Bronchial epithelial cell (primary cell): ENCODE measurements around the gene HDAC10. TPM values are rescaled to one million over a fixed set of nuclear protein-coding genes. Genes with fewer than 3 reads are reported as not detected.

Experiments used
- DNase-seq: peaks from one replicate; pipeline ENCODE4 v3.0.0-alpha.2; 2010; ENCODE audit warnings: low read depth
- FAIRE-seq: peaks from 2 replicates; lab custom pipeline; 2011; peaks lifted over from hg19 to GRCh38; lab: Jason Lieb, UNC
- H3K27me3 ChIP-seq: 2 replicates; pipeline ENCODE4 v1.5.1; 2011; ENCODE audit warnings: low read length; ENCODE audit not compliant: control insufficient read depth, insufficient read depth
- H3K36me3 ChIP-seq: 2 replicates; pipeline ENCODE4 v1.5.1; 2011; ENCODE audit warnings: low read length; ENCODE audit not compliant: control insufficient read depth, insufficient read depth
- H3K4me3 ChIP-seq: 2 replicates; pipeline ENCODE4 v1.5.1; 2011; ENCODE audit warnings: mild to moderate bottlenecking, low read depth, low read length, control low read depth
- total RNA-seq: library from RNA; depleted of rRNA; stranded (reverse); fragments of >200 nt; gene quantifications from 2 replicates; pipeline ENCODE4 v1.2.1, GENCODE V29; 2014
- TF ChIP-seq, protein P1 (sequence below): IDR thresholded peaks from 2 replicates; pipeline ENCODE4 v1.5.1; 2011; ENCODE audit warnings: mild to moderate bottlenecking, moderate library complexity, low read length, control low read depth, inconsistent platforms; ENCODE audit not compliant: insufficient read depth, severe bottlenecking

HDAC10 gene
- total RNA-seq, 1 donor from 2014 or later = 9.7 TPM

- TF ChIP-seq, protein P1, sequence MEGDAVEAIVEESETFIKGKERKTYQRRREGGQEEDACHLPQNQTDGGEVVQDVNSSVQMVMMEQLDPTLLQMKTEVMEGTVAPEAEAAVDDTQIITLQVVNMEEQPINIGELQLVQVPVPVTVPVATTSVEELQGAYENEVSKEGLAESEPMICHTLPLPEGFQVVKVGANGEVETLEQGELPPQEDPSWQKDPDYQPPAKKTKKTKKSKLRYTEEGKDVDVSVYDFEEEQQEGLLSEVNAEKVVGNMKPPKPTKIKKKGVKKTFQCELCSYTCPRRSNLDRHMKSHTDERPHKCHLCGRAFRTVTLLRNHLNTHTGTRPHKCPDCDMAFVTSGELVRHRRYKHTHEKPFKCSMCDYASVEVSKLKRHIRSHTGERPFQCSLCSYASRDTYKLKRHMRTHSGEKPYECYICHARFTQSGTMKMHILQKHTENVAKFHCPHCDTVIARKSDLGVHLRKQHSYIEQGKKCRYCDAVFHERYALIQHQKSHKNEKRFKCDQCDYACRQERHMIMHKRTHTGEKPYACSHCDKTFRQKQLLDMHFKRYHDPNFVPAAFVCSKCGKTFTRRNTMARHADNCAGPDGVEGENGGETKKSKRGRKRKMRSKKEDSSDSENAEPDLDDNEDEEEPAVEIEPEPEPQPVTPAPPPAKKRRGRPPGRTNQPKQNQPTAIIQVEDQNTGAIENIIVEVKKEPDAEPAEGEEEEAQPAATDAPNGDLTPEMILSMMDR = no peak
- H3K4me3 ChIP-seq = no peak overlapping the region
- DNase-seq = no peak
- peaks cover 34% of the 10 kb centered on the region for H3K36me3 ChIP-seq
- FAIRE-seq = no peak
- no peaks in the 10 kb centered on the region for H3K27me3 ChIP-seq
Observed at GRCh38 chr22:50219800-50220602, 31.1 kb downstream of the HDAC10 start.

DNA sequence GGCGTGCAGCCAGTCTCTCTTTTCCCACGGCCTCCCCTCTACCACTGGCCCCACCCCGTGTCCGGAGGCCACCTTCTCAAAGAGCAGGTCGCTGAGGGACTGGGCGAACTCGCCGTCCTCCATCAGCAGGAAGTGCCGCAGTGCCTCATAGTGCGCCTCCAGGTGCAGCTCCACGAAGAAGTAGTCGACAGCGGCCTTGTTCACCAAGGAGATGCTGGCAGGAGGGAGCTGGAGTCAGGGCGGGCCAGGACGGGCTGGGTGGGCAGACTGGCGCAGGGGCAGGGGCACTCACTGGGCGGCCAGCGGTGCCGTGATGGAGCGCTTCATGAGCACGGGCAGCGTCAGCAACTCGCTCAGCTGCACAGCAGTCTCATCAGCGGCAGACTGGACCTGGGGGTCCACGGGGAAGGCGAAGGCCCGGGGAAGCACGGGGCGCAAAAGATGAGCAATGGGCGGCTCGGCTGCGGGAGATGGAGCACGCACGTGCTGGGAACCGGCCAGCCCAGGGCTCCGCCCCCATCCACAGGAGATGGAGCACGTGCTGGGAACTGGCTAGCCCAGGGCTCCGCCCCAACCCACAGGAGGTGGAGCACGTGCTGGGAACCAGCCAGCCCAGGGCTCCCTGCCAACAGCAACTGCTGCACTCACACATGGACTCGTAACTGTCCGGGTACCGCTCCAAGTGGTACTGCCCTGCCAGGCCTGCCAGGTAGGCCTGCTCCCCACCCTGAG is 31.9 kb downstream of the HDAC10 start:
- H3K4me3 ChIP-seq = no peak overlapping the region
- FAIRE-seq (no peak), DNase-seq (peak; percentile 42)
- H3K36me3 ChIP-seq = peaks cover 34% of the 10 kb centered on the region
- H3K27me3 ChIP-seq = no peaks in the 10 kb centered on the region
- TF ChIP-seq, protein P1 = no peak

- no peak overlapping the region for H3K4me3 ChIP-seq
- FAIRE-seq = no peak
- TF ChIP-seq, protein P1 = no peak
- H3K36me3 ChIP-seq = peaks cover 34% of the 10 kb centered on the region
- H3K27me3 ChIP-seq = no peaks in the 10 kb centered on the region
- no peak for DNase-seq
Observed at GRCh38 chr22:50218153-50218995, 32.7 kb downstream of the HDAC10 start.

DNA sequence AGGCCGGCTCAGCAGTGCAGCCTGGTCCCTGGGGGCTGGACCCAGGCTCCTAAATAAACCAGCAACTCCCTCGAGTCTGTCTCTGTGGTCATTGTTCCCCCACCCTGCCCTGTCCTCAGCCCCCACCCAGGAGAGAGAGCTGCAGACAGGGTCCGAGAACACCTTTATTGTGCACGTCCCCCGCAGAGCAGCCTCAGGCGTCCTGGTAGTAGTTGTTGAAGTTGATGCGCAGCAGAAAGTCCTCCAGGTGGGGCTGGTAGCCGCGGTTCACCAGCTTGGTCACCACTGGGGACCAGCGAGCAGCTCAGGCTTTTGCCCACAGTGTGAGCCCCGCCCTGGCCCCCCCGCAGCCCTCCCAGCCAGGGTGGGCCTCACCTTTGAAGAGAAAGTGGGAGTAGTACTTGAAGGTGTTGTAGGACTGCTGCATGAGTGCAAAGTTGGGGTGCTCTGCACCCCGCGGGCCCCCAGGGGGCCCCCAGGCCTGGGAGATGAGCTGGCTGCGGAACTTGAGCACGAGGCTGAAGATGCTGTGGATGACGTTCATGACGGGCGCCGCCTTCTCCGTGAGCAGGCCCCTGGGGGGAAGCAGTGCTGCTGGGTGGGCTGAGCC is 33.4 kb downstream of the HDAC10 start:
- Histone ChIP-seq H3K4me3 (no peak overlapping the region), H3K36me3 (peaks cover 34% of the 10 kb centered on the region), H3K27me3 (no peaks in the 10 kb centered on the region)
- TF ChIP-seq, protein P1 = no peak
- DNase-seq (no peak), FAIRE-seq (no peak)

DNA sequence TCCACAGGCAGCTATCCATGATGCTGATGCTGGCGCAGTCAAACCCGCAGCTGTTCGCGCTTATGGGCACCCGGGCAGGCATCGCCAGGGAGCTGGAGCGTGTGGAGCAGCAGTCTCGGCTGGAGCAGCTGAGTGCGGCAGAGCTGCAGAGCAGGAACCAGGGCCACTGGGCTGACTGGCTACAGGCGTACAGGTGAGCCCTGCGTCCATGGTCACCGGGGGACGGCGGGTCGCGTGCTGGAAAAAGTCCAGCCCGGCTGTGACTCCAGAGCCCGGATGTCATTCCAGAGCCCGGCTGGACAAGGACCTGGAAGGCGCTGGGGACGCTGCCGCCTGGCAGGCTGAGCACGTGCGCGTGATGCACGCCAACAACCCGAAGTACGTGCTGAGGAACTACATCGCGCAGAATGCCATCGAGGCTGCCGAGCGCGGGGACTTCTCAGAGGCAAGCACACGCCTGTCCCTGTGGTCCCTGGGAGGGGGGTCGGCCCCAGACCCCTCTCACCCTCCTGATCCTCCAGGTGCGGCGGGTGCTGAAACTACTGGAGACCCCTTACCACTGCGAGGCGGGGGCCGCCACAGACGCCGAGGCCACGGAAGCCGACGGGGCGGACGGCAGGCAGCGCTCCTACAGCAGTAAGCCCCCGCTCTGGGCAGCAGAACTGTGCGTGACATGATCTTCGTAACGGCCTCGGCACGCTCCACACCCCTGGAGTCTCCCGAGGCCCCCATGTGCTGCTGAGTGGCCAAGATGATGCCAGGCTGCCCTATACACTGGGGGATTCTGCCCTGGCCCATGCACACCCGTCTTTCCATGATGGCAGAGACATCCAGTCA is 34.2 kb downstream of the HDAC10 start:
- Histone ChIP-seq H3K27me3 (no peaks in the 10 kb centered on the region), H3K4me3 (no peak overlapping the region), H3K36me3 (peaks cover 35% of the 10 kb centered on the region)
- DNase-seq (no peak), FAIRE-seq (no peak)
- TF ChIP-seq, protein P1 = no peak
